Parathyroid adenoma (tissue), 2 donors: ENCODE results near the gene ROS1.

Experiments
- H2AFZ ChIP-seq: fragments of 300-600 bp; sonication (generic); one replicate; pipeline ENCODE4 v1.7.0; 2017; ENCODE audit warnings: antibody characterized with exemption, mild to moderate bottlenecking
- H3K27ac ChIP-seq: fragments of 300-600 bp; sonication (generic); one replicate; pipeline ENCODE4 v1.7.0; 2017
- H3K27me3 ChIP-seq: fragments of 300-600 bp; sonication (generic); one replicate; pipeline ENCODE4 v1.7.0; 2017; ENCODE audit warnings: low read length; ENCODE audit not compliant: control insufficient read depth, insufficient read depth
- H3K36me3 ChIP-seq: fragments of 300-600 bp; sonication (generic); one replicate; pipeline ENCODE4 v1.7.0; 2017; ENCODE audit warnings: low read length; ENCODE audit not compliant: control insufficient read depth, insufficient read depth
- H3K4me1 ChIP-seq: fragments of 300-600 bp; sonication (generic); one replicate; pipeline ENCODE4 v1.7.0; 2017; ENCODE audit warnings: control low read depth
- H3K4me2 ChIP-seq: fragments of 300-600 bp; sonication (generic); one replicate; pipeline ENCODE4 v1.7.0; 2017; ENCODE audit warnings: low read length
- H3K4me3 ChIP-seq: fragments of 300-600 bp; sonication (generic); one replicate; pipeline ENCODE4 v1.7.0; 2017; ENCODE audit warnings: low read depth, low read length
- H3K79me2 ChIP-seq: fragments of 300-600 bp; sonication (generic); one replicate; pipeline ENCODE4 v1.7.0; 2017; ENCODE audit warnings: control low read depth
- H3K9ac ChIP-seq: fragments of 300-600 bp; sonication (generic); one replicate; pipeline ENCODE4 v1.7.0; 2017; ENCODE audit warnings: mild to moderate bottlenecking
- H3K9me3 ChIP-seq: fragments of 300-600 bp; sonication (generic); one replicate; pipeline ENCODE4 v1.7.0; 2017; ENCODE audit warnings: low read length; ENCODE audit not compliant: control insufficient read depth
- TF ChIP-seq, protein P1 (sequence below): fragments of 300-600 bp; sonication (generic); IDR thresholded peaks from one replicate; pipeline ENCODE4 v1.7.0; 2017; ENCODE audit warnings: antibody characterized with exemption, mild to moderate bottlenecking
- donor health status: primary hyperparathyroidism.

The ROS1 gene

GRCh38 chr6:117449549-117450439 is 24.1 kb upstream of the ROS1 start:
- Histone ChIP-seq H3K27ac (no peak overlapping the region), H3K9ac (no peak overlapping the region), H3K9me3 (no peaks in the 10 kb centered on the region), H3K4me2 (no peak overlapping the region), H3K4me1 (no peaks in the 10 kb centered on the region), H3K4me3 (no peak overlapping the region), H3K36me3 (no peaks in the 10 kb centered on the region), H2AFZ (no peak overlapping the region), H3K27me3 (no peaks in the 10 kb centered on the region), H3K79me2 (no peaks in the 10 kb centered on the region)
- TF ChIP-seq, protein P1, sequence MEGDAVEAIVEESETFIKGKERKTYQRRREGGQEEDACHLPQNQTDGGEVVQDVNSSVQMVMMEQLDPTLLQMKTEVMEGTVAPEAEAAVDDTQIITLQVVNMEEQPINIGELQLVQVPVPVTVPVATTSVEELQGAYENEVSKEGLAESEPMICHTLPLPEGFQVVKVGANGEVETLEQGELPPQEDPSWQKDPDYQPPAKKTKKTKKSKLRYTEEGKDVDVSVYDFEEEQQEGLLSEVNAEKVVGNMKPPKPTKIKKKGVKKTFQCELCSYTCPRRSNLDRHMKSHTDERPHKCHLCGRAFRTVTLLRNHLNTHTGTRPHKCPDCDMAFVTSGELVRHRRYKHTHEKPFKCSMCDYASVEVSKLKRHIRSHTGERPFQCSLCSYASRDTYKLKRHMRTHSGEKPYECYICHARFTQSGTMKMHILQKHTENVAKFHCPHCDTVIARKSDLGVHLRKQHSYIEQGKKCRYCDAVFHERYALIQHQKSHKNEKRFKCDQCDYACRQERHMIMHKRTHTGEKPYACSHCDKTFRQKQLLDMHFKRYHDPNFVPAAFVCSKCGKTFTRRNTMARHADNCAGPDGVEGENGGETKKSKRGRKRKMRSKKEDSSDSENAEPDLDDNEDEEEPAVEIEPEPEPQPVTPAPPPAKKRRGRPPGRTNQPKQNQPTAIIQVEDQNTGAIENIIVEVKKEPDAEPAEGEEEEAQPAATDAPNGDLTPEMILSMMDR = peak; percentile 81

GRCh38 chr6:117448732-117449485 is 23.2 kb upstream of the ROS1 start:
- TF ChIP-seq, protein P1 = no peak
- Histone ChIP-seq H3K4me2 (no peak overlapping the region), H2AFZ (no peak overlapping the region), H3K9ac (no peak overlapping the region), H3K27me3 (no peaks in the 10 kb centered on the region), H3K27ac (no peak overlapping the region), H3K36me3 (no peaks in the 10 kb centered on the region), H3K9me3 (no peaks in the 10 kb centered on the region), H3K4me3 (no peak overlapping the region), H3K79me2 (no peaks in the 10 kb centered on the region), H3K4me1 (no peaks in the 10 kb centered on the region)

- no peak overlapping the region for H3K27ac ChIP-seq
- H3K9ac ChIP-seq = no peak overlapping the region
- H3K4me3 ChIP-seq = no peak overlapping the region
- no peaks in the 10 kb centered on the region for H3K79me2 ChIP-seq
- no peaks in the 10 kb centered on the region for H3K4me1 ChIP-seq
- no peaks in the 10 kb centered on the region for H3K9me3 ChIP-seq
- no peak overlapping the region for H2AFZ ChIP-seq
- TF ChIP-seq, protein P1 = no peak
- no peak overlapping the region for H3K4me2 ChIP-seq
- H3K27me3 ChIP-seq = no peaks in the 10 kb centered on the region
- H3K36me3 ChIP-seq = no peaks in the 10 kb centered on the region
Measured at GRCh38 chr6:117448011-117448410, 22.3 kb upstream of the ROS1 start.

DNA sequence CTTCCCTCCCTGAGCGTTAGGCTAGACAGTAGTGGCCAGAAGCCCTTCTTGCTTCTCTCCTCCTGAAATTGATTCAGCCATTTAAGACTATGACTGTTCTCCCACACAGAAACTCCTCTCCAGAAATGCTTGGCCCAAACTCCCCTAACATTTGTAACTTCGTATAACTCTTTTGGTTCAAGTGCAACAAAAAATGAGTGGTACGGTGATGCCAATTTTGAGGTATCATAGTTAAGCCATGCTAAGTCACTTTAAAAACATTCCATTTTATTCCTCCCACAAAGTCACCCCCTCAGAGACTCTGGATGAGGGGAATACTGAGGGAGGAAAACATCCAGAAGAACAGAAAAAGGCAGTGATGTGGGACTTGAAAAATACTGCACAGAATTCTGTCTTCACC is 21.1 kb upstream of the ROS1 start:
- H3K9me3 ChIP-seq = no peaks in the 10 kb centered on the region
- no peak overlapping the region for H3K4me2 ChIP-seq
- H3K79me2 ChIP-seq = no peaks in the 10 kb centered on the region
- no peak overlapping the region for H2AFZ ChIP-seq
- TF ChIP-seq, protein P1 = no peak
- H3K4me3 ChIP-seq = no peak overlapping the region
- H3K9ac ChIP-seq = no peak overlapping the region
- no peak overlapping the region for H3K27ac ChIP-seq
- H3K27me3 ChIP-seq = no peaks in the 10 kb centered on the region
- no peaks in the 10 kb centered on the region for H3K4me1 ChIP-seq
- no peaks in the 10 kb centered on the region for H3K36me3 ChIP-seq
